ENCODE results near the gene ZNF229. TPM values are rescaled to one million over a fixed set of nuclear protein-coding genes. Genes with fewer than 3 reads are reported as not detected.

ZNF229 gene
- 14.7 and 18.8 TPM in 2 replicates for total RNA-seq

GRCh38 chr19:44447916-44448674 is at the start of gene ZNF229:
ZNF229 (minus strand) TSS chr19:44448472; CDS start chr19:44442847, 5,625 bp downstream.

GRCh38 chr19:44401139-44402115 is 46.8 kb downstream of the ZNF229 start, which contains the start of gene ZNF285:
ZNF285 (minus strand) TSS chr19:44401608; CDS start chr19:44397213, 4,395 bp downstream.

Other genes with a start within 250 kb of the ZNF229 start
- gene ZNF227, start 235.9 kb downstream of the ZNF229 start, total RNA-seq = 12.0 and 23.2 TPM in 2 replicates
- gene ZNF233, start 188.6 kb downstream of the ZNF229 start, total RNA-seq = 0.39 TPM in 1 of 2 replicates, not detected in the other
- 5.5 and 8.2 TPM in 2 replicates for gene ZNF235, start 143.4 kb downstream of the ZNF229 start, total RNA-seq
- gene ZNF112, start 91.8 kb downstream of the ZNF229 start, total RNA-seq = 4.3 and 7.9 TPM in 2 replicates
- gene ZNF285, start 46.9 kb downstream of the ZNF229 start, total RNA-seq = 1.3 and 2.0 TPM in 2 replicates
- gene ZNF180, start 52.0 kb upstream of the ZNF229 start, total RNA-seq = 10.2 and 14.3 TPM in 2 replicates
- gene CEACAM20, start 81.2 kb upstream of the ZNF229 start, total RNA-seq = not detected in 2 replicates
- gene IGSF23, start 165.1 kb upstream of the ZNF229 start, total RNA-seq = not detected in 2 replicates
- gene PVR, start 195.4 kb upstream of the ZNF229 start, total RNA-seq = 61.2 and 139 TPM in 2 replicates
- gene CEACAM19, start 223.0 kb upstream of the ZNF229 start, total RNA-seq = 3.4 and 3.5 TPM in 2 replicates

All from placental epithelial cell (primary cell).